HEK293 (cell line): ENCODE results near the gene MAFF.
A peak's percentile ranks its signal among the peaks of the same experiment; 100 is the strongest.

ENCODE experiments used
- BCL11B ChIP-seq: fragments of 450-650 bp; formaldehyde crosslinking; IDR thresholded peaks from 2 replicates; pipeline ENCODE4 v1.5.1; 2016; ENCODE audit warnings: low read depth, missing biosample characterization, missing genetic modification characterization
- GLI4 ChIP-seq: fragments of 450-650 bp; formaldehyde crosslinking; IDR thresholded peaks from 2 replicates; pipeline ENCODE4 v1.5.1; 2016; ENCODE audit warnings: missing biosample characterization, missing genetic modification characterization
- HOXD13 ChIP-seq: sonication (generic); formaldehyde crosslinking; IDR thresholded peaks from 2 replicates; pipeline ENCODE4 v1.8.0; 2022; ENCODE audit warnings: missing genetic modification reagents, borderline replicate concordance
- KLF1 ChIP-seq: fragments of 450-650 bp; formaldehyde crosslinking; IDR thresholded peaks from 2 replicates; pipeline ENCODE4 v1.5.1; 2016; ENCODE audit warnings: missing biosample characterization, missing genetic modification characterization
- PATZ1 ChIP-seq: fragments of 450-650 bp; formaldehyde crosslinking; IDR thresholded peaks from 2 replicates; pipeline ENCODE4 v1.5.1; 2016; ENCODE audit warnings: missing biosample characterization, missing genetic modification characterization
- PRDM1 ChIP-seq: fragments of 450-650 bp; formaldehyde crosslinking; IDR thresholded peaks from 2 replicates; pipeline ENCODE4; 2016; ENCODE audit warnings: missing biosample characterization, missing genetic modification characterization
- SALL2 ChIP-seq: fragments of 450-650 bp; formaldehyde crosslinking; IDR thresholded peaks from 2 replicates; pipeline ENCODE4 v1.5.0; 2017; ENCODE audit warnings: missing biosample characterization, mild to moderate bottlenecking, missing genetic modification characterization, borderline replicate concordance
- SP2 ChIP-seq: fragments of 450-650 bp; formaldehyde crosslinking; IDR thresholded peaks from 2 replicates; pipeline ENCODE4 v1.5.1; 2016; ENCODE audit warnings: missing biosample characterization, missing genetic modification characterization
- ZBTB20 ChIP-seq: fragments of 450-650 bp; formaldehyde crosslinking; IDR thresholded peaks from 2 replicates; pipeline ENCODE4 v1.5.1; 2016; ENCODE audit warnings: missing biosample characterization, missing genetic modification characterization
- ZBTB26 ChIP-seq: fragments of 450-650 bp; formaldehyde crosslinking; optimal IDR thresholded peaks from 2 replicates; pipeline ENCODE3; 2016; ENCODE audit warnings: missing biosample characterization, mild to moderate bottlenecking, missing genetic modification characterization
- ZNF121 ChIP-seq: fragments of 450-650 bp; formaldehyde crosslinking; IDR thresholded peaks from 2 replicates; pipeline ENCODE4 v1.5.1; 2016; ENCODE audit warnings: missing biosample characterization, missing genetic modification characterization
- ZNF132 ChIP-seq: fragments of 450-650 bp; formaldehyde crosslinking; IDR thresholded peaks from 2 replicates; pipeline ENCODE4 v1.5.1; 2017; ENCODE audit warnings: missing biosample characterization, missing genetic modification characterization, borderline replicate concordance
- ZNF16 ChIP-seq: fragments of 450-650 bp; formaldehyde crosslinking; IDR thresholded peaks from 2 replicates; pipeline ENCODE4 v1.5.1; 2016; ENCODE audit warnings: low read depth, missing biosample characterization, missing genetic modification characterization
- ZNF18 ChIP-seq: fragments of 450-650 bp; formaldehyde crosslinking; IDR thresholded peaks from 2 replicates; pipeline ENCODE4 v1.5.1; 2016; ENCODE audit warnings: missing biosample characterization, missing genetic modification characterization
- ZNF239 ChIP-seq: fragments of 450-650 bp; formaldehyde crosslinking; IDR thresholded peaks from 2 replicates; pipeline ENCODE4 v1.5.1; 2016; ENCODE audit warnings: missing biosample characterization, missing genetic modification characterization
- ZNF366 ChIP-seq: fragments of 450-650 bp; formaldehyde crosslinking; conservative IDR thresholded peaks from 2 replicates; pipeline ENCODE4 v1.5.1; 2016; ENCODE audit warnings: missing biosample characterization, missing genetic modification characterization
- ZNF37A ChIP-seq: fragments of 450-650 bp; IDR thresholded peaks from 2 replicates; pipeline ENCODE4 v1.5.1; 2018; ENCODE audit warnings: missing biosample characterization, missing genetic modification characterization
- ZNF449 ChIP-seq: fragments of 450-650 bp; formaldehyde crosslinking; IDR thresholded peaks from 2 replicates; pipeline ENCODE4 v1.5.1; 2017; ENCODE audit warnings: missing biosample characterization, mild to moderate bottlenecking, missing genetic modification characterization, moderate library complexity
- ZNF514 ChIP-seq: fragments of 450-650 bp; formaldehyde crosslinking; IDR thresholded peaks from 2 replicates; pipeline ENCODE4 v1.5.1; 2016; ENCODE audit warnings: missing biosample characterization, missing genetic modification characterization
- ZNF529 ChIP-seq: fragments of 450-650 bp; formaldehyde crosslinking; IDR thresholded peaks from 2 replicates; pipeline ENCODE4 v1.5.1; 2017; ENCODE audit warnings: missing genetic modification characterization, missing biosample characterization; ENCODE audit not compliant: insufficient replicate concordance
- ZNF560 ChIP-seq: fragments of 450-650 bp; formaldehyde crosslinking; IDR thresholded peaks from 2 replicates; pipeline ENCODE4 v1.5.1; 2017; ENCODE audit warnings: missing biosample characterization, missing genetic modification characterization, borderline replicate concordance
- ZNF623 ChIP-seq: fragments of 450-650 bp; formaldehyde crosslinking; IDR thresholded peaks from 2 replicates; pipeline ENCODE4 v1.5.1; 2016; ENCODE audit warnings: missing biosample characterization, missing genetic modification characterization
- ZNF654 ChIP-seq: fragments of 450-650 bp; formaldehyde crosslinking; IDR thresholded peaks from 2 replicates; pipeline ENCODE4 v1.5.1; 2016; ENCODE audit warnings: low read depth, missing biosample characterization, missing genetic modification characterization
- ZNF791 ChIP-seq: fragments of 450-650 bp; formaldehyde crosslinking; IDR thresholded peaks from 2 replicates; pipeline ENCODE4 v1.5.1; 2016; ENCODE audit warnings: missing biosample characterization, missing genetic modification characterization
- ZNF843 ChIP-seq: fragments of 450-650 bp; formaldehyde crosslinking; IDR thresholded peaks from 2 replicates; pipeline ENCODE4 v1.5.1; 2016; ENCODE audit warnings: missing biosample characterization, missing genetic modification characterization
- ZSCAN23 ChIP-seq: fragments of 450-650 bp; formaldehyde crosslinking; IDR thresholded peaks from 2 replicates; pipeline ENCODE4 v1.5.1; 2016; ENCODE audit warnings: missing biosample characterization, missing genetic modification characterization
- TF ChIP-seq, protein P1 (sequence below): fragments of 450-650 bp; formaldehyde crosslinking; IDR thresholded peaks from 2 replicates; pipeline ENCODE4 v1.5.0; 2017; ENCODE audit warnings: missing biosample characterization, missing genetic modification characterization, borderline replicate concordance
- TF ChIP-seq, protein P2 (sequence below): fragments of 450-650 bp; formaldehyde crosslinking; IDR thresholded peaks from 2 replicates; pipeline ENCODE4 v1.5.1; 2016; ENCODE audit warnings: missing biosample characterization, missing genetic modification characterization
- TF ChIP-seq, protein P3 (sequence below): fragments of 450-650 bp; formaldehyde crosslinking; IDR thresholded peaks from 2 replicates; pipeline ENCODE4 v1.5.1; 2016; ENCODE audit warnings: missing biosample characterization, missing genetic modification characterization

Gene MAFF

GRCh38 chr22:38202437-38203089 lies 769 bp downstream of the MAFF start (continued):
- peak; percentile 99 for TF ChIP-seq ZBTB26 (tag by site-specific recombination)
- no peak for TF ChIP-seq ZNF239 (tag by site-specific recombination)
- peak; percentile 89 for TF ChIP-seq ZNF121
- no peak for TF ChIP-seq ZNF529 (tag by site-specific recombination)
- TF ChIP-seq, protein P1, sequence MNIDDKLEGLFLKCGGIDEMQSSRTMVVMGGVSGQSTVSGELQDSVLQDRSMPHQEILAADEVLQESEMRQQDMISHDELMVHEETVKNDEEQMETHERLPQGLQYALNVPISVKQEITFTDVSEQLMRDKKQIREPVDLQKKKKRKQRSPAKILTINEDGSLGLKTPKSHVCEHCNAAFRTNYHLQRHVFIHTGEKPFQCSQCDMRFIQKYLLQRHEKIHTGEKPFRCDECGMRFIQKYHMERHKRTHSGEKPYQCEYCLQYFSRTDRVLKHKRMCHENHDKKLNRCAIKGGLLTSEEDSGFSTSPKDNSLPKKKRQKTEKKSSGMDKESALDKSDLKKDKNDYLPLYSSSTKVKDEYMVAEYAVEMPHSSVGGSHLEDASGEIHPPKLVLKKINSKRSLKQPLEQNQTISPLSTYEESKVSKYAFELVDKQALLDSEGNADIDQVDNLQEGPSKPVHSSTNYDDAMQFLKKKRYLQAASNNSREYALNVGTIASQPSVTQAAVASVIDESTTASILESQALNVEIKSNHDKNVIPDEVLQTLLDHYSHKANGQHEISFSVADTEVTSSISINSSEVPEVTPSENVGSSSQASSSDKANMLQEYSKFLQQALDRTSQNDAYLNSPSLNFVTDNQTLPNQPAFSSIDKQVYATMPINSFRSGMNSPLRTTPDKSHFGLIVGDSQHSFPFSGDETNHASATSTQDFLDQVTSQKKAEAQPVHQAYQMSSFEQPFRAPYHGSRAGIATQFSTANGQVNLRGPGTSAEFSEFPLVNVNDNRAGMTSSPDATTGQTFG, result no peak
- TF ChIP-seq PATZ1 (tag by site-specific recombination), result peak; percentile 66; the same call in 1 of the 2 replicates
- no peak for TF ChIP-seq ZNF132 (tag by site-specific recombination)
- no peak for TF ChIP-seq HOXD13 (CRISPR knock-in tag)
- TF ChIP-seq ZNF843 (tag by site-specific recombination), result no peak
- peak; percentile 99 for TF ChIP-seq KLF1 (tag by site-specific recombination)
- TF ChIP-seq ZSCAN23 (tag by site-specific recombination), result 0 out of 2 replicates have a peak, but pooled peaks have one; percentile 20
- TF ChIP-seq, protein P2, sequence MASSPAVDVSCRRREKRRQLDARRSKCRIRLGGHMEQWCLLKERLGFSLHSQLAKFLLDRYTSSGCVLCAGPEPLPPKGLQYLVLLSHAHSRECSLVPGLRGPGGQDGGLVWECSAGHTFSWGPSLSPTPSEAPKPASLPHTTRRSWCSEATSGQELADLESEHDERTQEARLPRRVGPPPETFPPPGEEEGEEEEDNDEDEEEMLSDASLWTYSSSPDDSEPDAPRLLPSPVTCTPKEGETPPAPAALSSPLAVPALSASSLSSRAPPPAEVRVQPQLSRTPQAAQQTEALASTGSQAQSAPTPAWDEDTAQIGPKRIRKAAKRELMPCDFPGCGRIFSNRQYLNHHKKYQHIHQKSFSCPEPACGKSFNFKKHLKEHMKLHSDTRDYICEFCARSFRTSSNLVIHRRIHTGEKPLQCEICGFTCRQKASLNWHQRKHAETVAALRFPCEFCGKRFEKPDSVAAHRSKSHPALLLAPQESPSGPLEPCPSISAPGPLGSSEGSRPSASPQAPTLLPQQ (tag by site-specific recombination), result peak; percentile 60
- TF ChIP-seq, protein P3, sequence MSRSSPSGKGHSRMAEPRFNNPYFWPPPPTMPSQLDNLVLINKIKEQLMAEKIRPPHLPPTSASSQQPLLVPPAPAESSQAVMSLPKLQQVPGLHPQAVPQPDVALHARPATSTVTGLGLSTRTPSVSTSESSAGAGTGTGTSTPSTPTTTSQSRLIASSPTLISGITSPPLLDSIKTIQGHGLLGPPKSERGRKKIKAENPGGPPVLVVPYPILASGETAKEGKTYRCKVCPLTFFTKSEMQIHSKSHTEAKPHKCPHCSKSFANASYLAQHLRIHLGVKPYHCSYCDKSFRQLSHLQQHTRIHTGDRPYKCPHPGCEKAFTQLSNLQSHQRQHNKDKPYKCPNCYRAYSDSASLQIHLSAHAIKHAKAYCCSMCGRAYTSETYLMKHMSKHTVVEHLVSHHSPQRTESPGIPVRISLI (tag by site-specific recombination), result no peak
- no peak for TF ChIP-seq PRDM1 (tag by site-specific recombination)
- TF ChIP-seq BCL11B (tag by site-specific recombination), result no peak
- TF ChIP-seq GLI4 (tag by site-specific recombination), result no peak
- TF ChIP-seq ZBTB20 (tag by site-specific recombination), result peak; percentile 38; the same call in 1 of the 2 replicates
- TF ChIP-seq ZNF16 (tag by site-specific recombination), result no peak
- no peak for TF ChIP-seq ZNF560
- peak; percentile 72 for TF ChIP-seq SP2
- TF ChIP-seq ZNF37A (tag by site-specific recombination), result no peak
- no peak for TF ChIP-seq ZNF514 (tag by site-specific recombination)
- no peak for TF ChIP-seq ZNF366 (tag by site-specific recombination)
- TF ChIP-seq SALL2 (tag by site-specific recombination), result no peak
- no peak for TF ChIP-seq ZNF791 (tag by site-specific recombination)
- TF ChIP-seq ZNF449, result no peak
- peak; percentile 93; the same call in 1 of the 2 replicates for TF ChIP-seq ZNF18
- TF ChIP-seq ZNF623 (tag by site-specific recombination), result no peak
- no peak for TF ChIP-seq ZNF654 (tag by site-specific recombination)
